Calu3 (cell line): ENCODE results near the gene PEAK1. TPM values are rescaled to one million over a fixed set of nuclear protein-coding genes. Genes with fewer than 3 reads are reported as not detected.

ENCODE experiments used
- BruUV-seq: library from RNA; stranded (reverse); fragments of 400-500 nt; replicated peaks from 2 replicates; lab custom pipeline; 2021; lab: Mats Ljungman, UMichigan
- CTCF ChIA-PET: fragments of 300-600 bp; sonication (Branson Sonifier 250); formaldehyde crosslinking; loops from one replicate; lab custom pipeline; 2022; ENCODE audit warnings: antibody characterized with exemption; lab: Charles Lee
- DNase-seq: peaks from one replicate; pipeline ENCODE4 v3.0.0; 2022
- H3K27ac Mint-ChIP-seq: one replicate; pipeline ENCODE4 v1.8.0; 2022; ENCODE audit warnings: mixed read lengths; ENCODE audit not compliant: unreplicated experiment
- H3K27me3 Mint-ChIP-seq: one replicate; pipeline ENCODE4 v1.8.0; 2022; ENCODE audit warnings: mixed read lengths; ENCODE audit not compliant: unreplicated experiment
- H3K36me3 Mint-ChIP-seq: one replicate; pipeline ENCODE4 v1.8.0; 2022; ENCODE audit warnings: mild to moderate bottlenecking, moderate library complexity, mixed read lengths; ENCODE audit not compliant: insufficient read depth, unreplicated experiment
- H3K4me1 Mint-ChIP-seq: one replicate; pipeline ENCODE4 v1.8.0; 2022; ENCODE audit warnings: mild to moderate bottlenecking, low read depth, mixed read lengths; ENCODE audit not compliant: unreplicated experiment
- H3K4me3 Mint-ChIP-seq: one replicate; pipeline ENCODE4 v1.8.0; 2022; ENCODE audit warnings: mild to moderate bottlenecking, low read depth, moderate library complexity, mixed read lengths; ENCODE audit not compliant: unreplicated experiment
- H3K9me3 Mint-ChIP-seq: one replicate; pipeline ENCODE4 v1.8.0; 2022; ENCODE audit warnings: low read depth, mixed read lengths; ENCODE audit not compliant: unreplicated experiment
- intact Hi-C: fragments of 100-400 bp; cut with micrococcal nuclease; formaldehyde crosslinking; loops from one replicate; pipeline ENCODE4 v1.10.0; 2022; ENCODE audit not compliant: unreplicated experiment
- total RNA-seq: library from RNA; stranded (reverse); gene quantifications from 2 replicates; pipeline ENCODE4 v1.2.3, GENCODE V29; 2022
- TF ChIP-seq, protein P1 (sequence below): fragments of 200-600 bp; IDR thresholded peaks from one replicate; pipeline ENCODE4 v1.8.0; 2022; ENCODE audit warnings: antibody characterized with exemption; ENCODE audit not compliant: unreplicated experiment

PEAK1 gene
- total RNA-seq, 1 experiment from 2014 or later = 54.3 TPM

DNA sequence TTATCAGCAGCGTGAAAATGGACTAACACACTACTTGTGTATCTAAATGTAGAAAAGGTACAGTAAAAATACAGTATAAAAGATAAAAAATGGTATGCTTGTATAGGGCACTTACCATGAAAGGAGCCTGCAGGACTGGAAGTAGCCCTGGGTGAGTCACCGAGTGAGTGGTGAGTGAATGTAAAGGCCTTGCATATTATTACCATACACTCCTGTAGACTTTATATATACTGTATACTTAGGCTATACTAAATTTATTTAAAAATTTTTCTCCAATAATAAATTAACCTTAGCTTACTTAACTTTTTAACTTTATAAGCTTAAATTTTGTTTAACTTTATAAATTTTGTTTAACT is 281.8 kb downstream of the PEAK1 start:
- CTCF ChIA-PET = no interaction called here
- H3K4me1 Mint-ChIP-seq = peaks cover 13% of the 10 kb centered on the region
- intact Hi-C loops = no loop called here
- no peak overlapping the region for H3K27ac Mint-ChIP-seq
- TF ChIP-seq, protein P1, sequence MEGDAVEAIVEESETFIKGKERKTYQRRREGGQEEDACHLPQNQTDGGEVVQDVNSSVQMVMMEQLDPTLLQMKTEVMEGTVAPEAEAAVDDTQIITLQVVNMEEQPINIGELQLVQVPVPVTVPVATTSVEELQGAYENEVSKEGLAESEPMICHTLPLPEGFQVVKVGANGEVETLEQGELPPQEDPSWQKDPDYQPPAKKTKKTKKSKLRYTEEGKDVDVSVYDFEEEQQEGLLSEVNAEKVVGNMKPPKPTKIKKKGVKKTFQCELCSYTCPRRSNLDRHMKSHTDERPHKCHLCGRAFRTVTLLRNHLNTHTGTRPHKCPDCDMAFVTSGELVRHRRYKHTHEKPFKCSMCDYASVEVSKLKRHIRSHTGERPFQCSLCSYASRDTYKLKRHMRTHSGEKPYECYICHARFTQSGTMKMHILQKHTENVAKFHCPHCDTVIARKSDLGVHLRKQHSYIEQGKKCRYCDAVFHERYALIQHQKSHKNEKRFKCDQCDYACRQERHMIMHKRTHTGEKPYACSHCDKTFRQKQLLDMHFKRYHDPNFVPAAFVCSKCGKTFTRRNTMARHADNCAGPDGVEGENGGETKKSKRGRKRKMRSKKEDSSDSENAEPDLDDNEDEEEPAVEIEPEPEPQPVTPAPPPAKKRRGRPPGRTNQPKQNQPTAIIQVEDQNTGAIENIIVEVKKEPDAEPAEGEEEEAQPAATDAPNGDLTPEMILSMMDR = no peak
- no TSS peak for BruUV-seq
- H3K27me3 Mint-ChIP-seq = no peaks in the 10 kb centered on the region
- H3K36me3 Mint-ChIP-seq = no peaks in the 10 kb centered on the region
- H3K4me3 Mint-ChIP-seq = no peak overlapping the region
- no peak for DNase-seq
- H3K9me3 Mint-ChIP-seq = peaks cover 6% of the 10 kb centered on the region

- BruUV-seq = no TSS peak
- CTCF ChIA-PET = no interaction called here
Measured at GRCh38 chr15:77135181-77135580, 284.7 kb downstream of the PEAK1 start.

GRCh38 chr15:77130315-77130930 is 289.5 kb downstream of the PEAK1 start:
- CTCF ChIA-PET = interaction anchor here (1.3 kb wide), 1 partner anchor 12 kb away, joined by 4 read pairs; no protein-coding TSS in a partner anchor
- no peak for DNase-seq
- Mint-ChIP-seq H3K4me3 (no peak overlapping the region), H3K36me3 (no peaks in the 10 kb centered on the region), H3K4me1 (no peaks in the 10 kb centered on the region), H3K27me3 (no peaks in the 10 kb centered on the region), H3K9me3 (no peaks in the 10 kb centered on the region), H3K27ac (no peak overlapping the region)
- intact Hi-C loops = no loop called here
- TF ChIP-seq, protein P1 = no peak
- no TSS peak for BruUV-seq

More at GRCh38 chr15:77135181-77135580, 284.7 kb downstream of the PEAK1 start:
- no peaks in the 10 kb centered on the region for H3K27me3 Mint-ChIP-seq
- DNase-seq = no peak
- no peak overlapping the region for H3K27ac Mint-ChIP-seq
- TF ChIP-seq, protein P1 = no peak
- intact Hi-C loops = no loop called here
- H3K4me1 Mint-ChIP-seq = peaks cover 9% of the 10 kb centered on the region
- no peaks in the 10 kb centered on the region for H3K36me3 Mint-ChIP-seq
- no peak overlapping the region for H3K4me3 Mint-ChIP-seq
- peaks cover 6% of the 10 kb centered on the region for H3K9me3 Mint-ChIP-seq

- DNase-seq = no peak
- no TSS peak for BruUV-seq
- Mint-ChIP-seq H3K36me3 (no peaks in the 10 kb centered on the region), H3K4me3 (no peak overlapping the region), H3K27ac (no peak overlapping the region), H3K27me3 (no peaks in the 10 kb centered on the region), H3K4me1 (no peaks in the 10 kb centered on the region), H3K9me3 (no peaks in the 10 kb centered on the region)
- CTCF ChIA-PET = no interaction called here
- intact Hi-C loops = no loop called here
- TF ChIP-seq, protein P1 = no peak
Measured at GRCh38 chr15:77127626-77128025, 292.3 kb downstream of the PEAK1 start.
